DOHH2 (cell line): Measurements from ENCODE around the gene PHYH.
"Not testable (repeated sequence)": the region's sequence is repeated elsewhere in the genome, so short reads cannot be mapped to it uniquely, and the experiment has no call there.

Experiments used
- H3F3A ChIP-seq: fragments of 200-600 bp; sonication (generic), shearing (Covaris generic); 2 replicates; pipeline ENCODE4 v1.6.0; 2016; ENCODE audit warnings: antibody characterized with exemption, mild to moderate bottlenecking; ENCODE audit not compliant: control insufficient read depth, insufficient read depth
- H3K27ac ChIP-seq: fragments of 200-600 bp; sonication (generic); 2 replicates; pipeline ENCODE4 v1.5.1; 2014; ENCODE audit warnings: low read depth, mild to moderate bottlenecking, low read length, moderate library complexity
- H3K27me3 ChIP-seq: fragments of 200-600 bp; sonication (generic); 2 replicates; pipeline ENCODE4 v1.6.1; 2014; ENCODE audit warnings: mild to moderate bottlenecking, low read length, mixed read lengths; ENCODE audit not compliant: control insufficient read depth
- H3K36me3 ChIP-seq: fragments of 200-600 bp; sonication (generic); 2 replicates; pipeline ENCODE4 v1.6.1; 2014; ENCODE audit warnings: mild to moderate bottlenecking, low read length, moderate library complexity, mixed read lengths; ENCODE audit not compliant: control insufficient read depth
- H3K4me1 ChIP-seq: fragments of 200-600 bp; sonication (generic); 2 replicates; pipeline ENCODE4 v1.6.1; 2014; ENCODE audit warnings: mild to moderate bottlenecking, low read length, mixed read lengths; ENCODE audit not compliant: control insufficient read depth
- H3K4me2 ChIP-seq: fragments of 200-600 bp; sonication (generic); 2 replicates; pipeline ENCODE4 v1.6.0; 2014; ENCODE audit warnings: mild to moderate bottlenecking, low read length, moderate library complexity
- H3K4me3 ChIP-seq: fragments of 200-600 bp; sonication (generic); 2 replicates; pipeline ENCODE4 v1.5.1; 2014; ENCODE audit warnings: mild to moderate bottlenecking, low read length, mixed read lengths
- H3K79me2 ChIP-seq: fragments of 200-600 bp; sonication (generic); 2 replicates; pipeline ENCODE4 v1.6.1; 2014; ENCODE audit warnings: mild to moderate bottlenecking, low read length, mixed read lengths; ENCODE audit not compliant: control insufficient read depth
- H3K9me2 ChIP-seq: fragments of 200-600 bp; sonication (generic); replicated peaks from 2 replicates; pipeline ENCODE4 v1.6.1; 2014; ENCODE audit warnings: mild to moderate bottlenecking, low read length, mixed read lengths; ENCODE audit not compliant: control insufficient read depth
- H3K9me3 ChIP-seq: fragments of 200-600 bp; sonication (generic); 2 replicates; pipeline ENCODE4 v1.6.1; 2014; ENCODE audit warnings: antibody characterized with exemption, low read length, mixed read lengths; ENCODE audit not compliant: control insufficient read depth, insufficient read depth
- H4K20me1 ChIP-seq: fragments of 200-600 bp; sonication (generic); 2 replicates; pipeline ENCODE4 v1.6.0; 2014; ENCODE audit warnings: low read depth, mild to moderate bottlenecking, antibody characterized with exemption, low read length, moderate library complexity; ENCODE audit not compliant: control insufficient read depth, insufficient read depth
- CTCF ChIP-seq: fragments of 200-600 bp; sonication (generic); IDR thresholded peaks from one replicate; pipeline ENCODE4 v1.5.1; 2014; ENCODE audit warnings: antibody characterized with exemption, mild to moderate bottlenecking, low read depth, low read length; ENCODE audit not compliant: poor library complexity, severe bottlenecking
- EZH2phosphoT487 ChIP-seq: fragments of 200-600 bp; sonication (generic); IDR thresholded peaks from 2 replicates; pipeline ENCODE4 v1.6.1; 2017; ENCODE audit warnings: borderline replicate concordance, mild to moderate bottlenecking, antibody characterized with exemption, low read length, moderate library complexity, mixed read lengths

The PHYH gene

DNA sequence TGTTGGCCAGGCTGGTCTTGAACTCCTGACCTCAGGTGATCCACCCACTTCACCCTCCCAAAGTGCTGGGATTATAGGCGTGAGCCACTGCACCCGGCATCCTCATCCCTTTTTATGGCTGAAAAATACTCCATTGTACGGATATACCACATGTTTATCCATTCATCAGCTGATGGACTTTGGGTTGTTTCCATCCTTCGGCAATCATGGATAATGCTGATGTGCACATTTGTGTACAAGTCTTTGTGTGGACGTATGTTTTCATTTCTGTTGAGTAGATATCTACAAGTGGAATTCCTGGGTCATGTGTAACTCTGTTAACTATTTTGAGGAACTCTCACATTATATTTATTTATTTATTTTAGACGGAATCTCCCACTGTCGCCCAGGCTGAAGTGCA is 59.9 kb downstream of the PHYH start:
- Histone ChIP-seq H3K36me3 (no peaks in the 10 kb centered on the region), H3K4me1 (no peaks in the 10 kb centered on the region)
- TF ChIP-seq EZH2phosphoT487 (no peak), CTCF (no peak)

DNA sequence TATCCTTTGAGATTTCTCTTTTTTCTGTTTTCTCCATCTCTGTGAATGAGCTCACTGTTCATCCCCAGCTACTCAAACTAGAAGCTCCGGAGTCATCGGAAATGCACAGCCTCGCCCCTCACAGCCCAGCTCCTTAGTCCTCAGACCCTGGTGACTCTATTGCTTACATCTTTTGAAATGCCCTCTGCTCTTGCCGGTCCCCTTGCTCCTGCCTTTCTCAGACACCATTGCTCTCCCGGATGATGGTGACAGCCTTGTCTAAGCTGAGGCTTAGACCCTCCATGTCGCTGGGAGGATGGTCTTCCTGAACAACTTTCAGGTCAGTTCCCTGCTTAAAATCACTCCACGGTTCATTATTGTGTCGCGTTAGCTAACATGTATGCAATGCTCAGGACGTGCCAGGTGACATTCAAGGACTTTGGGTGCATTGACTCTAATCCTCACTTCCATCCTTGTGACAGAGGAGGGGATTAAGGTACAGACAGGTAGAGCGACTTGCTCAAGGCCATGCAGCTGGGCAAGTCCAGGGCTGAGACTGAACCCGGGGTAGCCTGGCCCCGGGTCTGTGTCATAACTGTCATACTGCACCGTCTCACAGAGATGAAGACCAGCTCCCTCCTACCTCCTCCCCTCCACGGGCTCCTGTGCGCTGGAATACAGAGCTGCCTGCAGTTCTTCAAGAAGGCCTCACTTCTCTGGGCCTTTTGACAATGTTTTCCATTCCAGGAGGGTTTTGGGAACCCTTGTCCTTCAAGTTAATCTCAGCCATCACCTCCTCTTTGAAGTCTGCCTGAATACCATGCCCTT is 61.4 kb downstream of the PHYH start:
- no peaks in the 10 kb centered on the region for H3K79me2 ChIP-seq
- no peak overlapping the region for H3K27ac ChIP-seq

More for the DNA sequence above, 59.9 kb downstream of the PHYH start:
- Histone ChIP-seq H3K27me3 (no peaks in the 10 kb centered on the region), H3K4me2 (no peak overlapping the region), H3K9me3 (no peaks in the 10 kb centered on the region), H3K4me3 (no peak overlapping the region), H3F3A (no peaks in the 10 kb centered on the region), H3K27ac (no peak overlapping the region), H4K20me1 (no peaks in the 10 kb centered on the region), H3K9me2 (no peaks in the 10 kb centered on the region), H3K79me2 (no peaks in the 10 kb centered on the region)

GRCh38 chr10:13236638-13237037 is 63.2 kb downstream of the PHYH start:
- TF ChIP-seq CTCF (no peak), EZH2phosphoT487 (no peak)
- H3K9me2 ChIP-seq = no peaks in the 10 kb centered on the region
- no peaks in the 10 kb centered on the region for H4K20me1 ChIP-seq
- H3K9me3 ChIP-seq = no peaks in the 10 kb centered on the region
- H3K79me2 ChIP-seq = no peaks in the 10 kb centered on the region
- no peaks in the 10 kb centered on the region for H3K4me1 ChIP-seq
- no peaks in the 10 kb centered on the region for H3F3A ChIP-seq
- no peaks in the 10 kb centered on the region for H3K36me3 ChIP-seq
- H3K4me3 ChIP-seq = no peak overlapping the region
- H3K27ac ChIP-seq = no peak overlapping the region
- H3K4me2 ChIP-seq = no peak overlapping the region
- H3K27me3 ChIP-seq = no peaks in the 10 kb centered on the region

More for the DNA sequence above, 61.4 kb downstream of the PHYH start:
- H3F3A ChIP-seq = no peaks in the 10 kb centered on the region
- H3K4me3 ChIP-seq = no peak overlapping the region
- no peaks in the 10 kb centered on the region for H3K4me1 ChIP-seq
- H3K9me3 ChIP-seq = no peaks in the 10 kb centered on the region
- H3K36me3 ChIP-seq = no peaks in the 10 kb centered on the region
- no peaks in the 10 kb centered on the region for H3K27me3 ChIP-seq
- H4K20me1 ChIP-seq = no peaks in the 10 kb centered on the region
- no peak overlapping the region for H3K4me2 ChIP-seq
- TF ChIP-seq CTCF (no peak), EZH2phosphoT487 (no peak)
- H3K9me2 ChIP-seq = no peaks in the 10 kb centered on the region

- H4K20me1 ChIP-seq, H3K4me1 ChIP-seq, H3K9me3 ChIP-seq, H3K27me3 ChIP-seq, H3K4me2 ChIP-seq, H3K27ac ChIP-seq, H3K9me2 ChIP-seq, H3K36me3 ChIP-seq, H3K4me3 ChIP-seq, H3K79me2 ChIP-seq, H3F3A ChIP-seq: not testable (repeated sequence)
These were observed 65.1 kb downstream of the PHYH start for GRCh38 chr10:13234736-13235135.
